ENCODE measurements around the gene ARSB. TPM values are rescaled to one million over a fixed set of nuclear protein-coding genes. Genes with fewer than 3 reads are reported as not detected.

ARSB gene
- total RNA-seq, 1 donor from 2014 or later = 28.0 TPM

DNA sequence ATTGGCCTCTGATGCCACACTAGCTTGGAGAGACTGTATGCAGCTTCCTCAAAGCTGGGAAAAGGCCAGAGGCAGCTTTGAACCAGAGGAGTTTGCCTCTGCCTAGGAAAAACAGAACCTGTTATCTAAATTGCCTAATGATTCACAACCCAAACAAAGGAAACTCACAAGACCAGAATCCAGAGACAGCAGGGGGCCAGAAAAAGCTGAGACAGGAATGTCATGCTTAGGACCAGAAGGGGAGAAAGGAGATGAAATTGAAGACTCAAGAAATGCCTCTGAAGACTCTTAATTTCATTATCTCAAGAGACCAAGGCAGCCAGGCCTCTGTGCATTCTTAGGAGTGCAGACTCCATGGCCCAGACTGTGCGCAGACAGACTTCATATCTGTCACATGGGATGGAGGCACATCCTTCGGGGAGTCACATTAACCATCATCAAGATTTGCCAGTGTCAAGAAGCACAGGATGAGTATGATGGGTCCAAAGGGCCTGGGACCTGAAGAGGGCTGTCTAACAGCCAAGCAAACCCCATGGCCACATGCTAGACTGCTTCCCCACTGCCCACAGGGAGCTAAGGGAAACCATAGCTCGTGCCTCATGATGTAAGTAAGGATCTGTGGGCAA is 57.3 kb downstream of the ARSB start:
- Mint-ChIP-seq H3K4me1 (peaks cover 27% of the 10 kb centered on the region), H3K27ac (ENCODE audit: unreplicated experiment) (no peak overlapping the region), H3K9me3 (peaks cover 4% of the 10 kb centered on the region), H3K36me3 (ENCODE audit: low read depth) (peaks cover 3% of the 10 kb centered on the region), H3K4me3 (no peak overlapping the region), H3K27me3 (ENCODE audit: low read depth) (no peaks in the 10 kb centered on the region)
- TF ChIP-seq, protein P1, sequence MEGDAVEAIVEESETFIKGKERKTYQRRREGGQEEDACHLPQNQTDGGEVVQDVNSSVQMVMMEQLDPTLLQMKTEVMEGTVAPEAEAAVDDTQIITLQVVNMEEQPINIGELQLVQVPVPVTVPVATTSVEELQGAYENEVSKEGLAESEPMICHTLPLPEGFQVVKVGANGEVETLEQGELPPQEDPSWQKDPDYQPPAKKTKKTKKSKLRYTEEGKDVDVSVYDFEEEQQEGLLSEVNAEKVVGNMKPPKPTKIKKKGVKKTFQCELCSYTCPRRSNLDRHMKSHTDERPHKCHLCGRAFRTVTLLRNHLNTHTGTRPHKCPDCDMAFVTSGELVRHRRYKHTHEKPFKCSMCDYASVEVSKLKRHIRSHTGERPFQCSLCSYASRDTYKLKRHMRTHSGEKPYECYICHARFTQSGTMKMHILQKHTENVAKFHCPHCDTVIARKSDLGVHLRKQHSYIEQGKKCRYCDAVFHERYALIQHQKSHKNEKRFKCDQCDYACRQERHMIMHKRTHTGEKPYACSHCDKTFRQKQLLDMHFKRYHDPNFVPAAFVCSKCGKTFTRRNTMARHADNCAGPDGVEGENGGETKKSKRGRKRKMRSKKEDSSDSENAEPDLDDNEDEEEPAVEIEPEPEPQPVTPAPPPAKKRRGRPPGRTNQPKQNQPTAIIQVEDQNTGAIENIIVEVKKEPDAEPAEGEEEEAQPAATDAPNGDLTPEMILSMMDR (conservative IDR thresholded peaks at IDR 0.05) = no peak
- no peak for DNase-seq (ENCODE audit: low read depth, low spot score)

DNA sequence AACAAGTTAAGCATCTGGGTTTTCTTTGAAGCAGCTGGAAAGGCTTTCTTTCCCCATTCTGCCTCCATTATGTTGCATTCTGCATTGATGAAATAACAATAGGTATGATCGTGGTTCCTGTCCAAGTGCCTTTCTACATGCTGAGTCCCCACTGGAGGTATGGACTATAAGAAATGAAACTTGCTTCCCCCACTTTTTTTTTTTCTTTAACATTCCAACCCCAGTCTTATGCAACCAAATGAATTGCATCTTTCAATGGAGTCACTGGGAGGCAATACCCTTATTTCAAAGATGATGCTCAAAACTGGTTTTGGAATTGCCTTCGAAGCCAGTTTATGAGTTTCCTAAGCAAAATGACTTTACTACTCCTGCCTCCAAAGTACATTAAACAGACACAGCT is 58.9 kb downstream of the ARSB start:
- peaks cover 4% of the 10 kb centered on the region for H3K9me3 Mint-ChIP-seq
- no peak overlapping the region for H3K27ac Mint-ChIP-seq (ENCODE audit: unreplicated experiment)
- H3K27me3 Mint-ChIP-seq (ENCODE audit: low read depth) = no peaks in the 10 kb centered on the region
- TF ChIP-seq, protein P1 (conservative IDR thresholded peaks at IDR 0.05) = no peak
- H3K4me3 Mint-ChIP-seq = no peak overlapping the region
- H3K4me1 Mint-ChIP-seq = peaks cover 27% of the 10 kb centered on the region
- peaks cover 3% of the 10 kb centered on the region for H3K36me3 Mint-ChIP-seq (ENCODE audit: low read depth)
- no peak for DNase-seq (ENCODE audit: low read depth, low spot score)

- DNase-seq (ENCODE audit: low read depth, low spot score) = no peak
- Mint-ChIP-seq H3K27ac (ENCODE audit: unreplicated experiment) (no peak overlapping the region), H3K36me3 (ENCODE audit: low read depth) (peaks cover 3% of the 10 kb centered on the region), H3K4me1 (peaks cover 24% of the 10 kb centered on the region), H3K27me3 (ENCODE audit: low read depth) (no peaks in the 10 kb centered on the region), H3K9me3 (peaks cover 4% of the 10 kb centered on the region), H3K4me3 (no peak overlapping the region)
- TF ChIP-seq, protein P1 (conservative IDR thresholded peaks at IDR 0.05) = no peak
Measured at GRCh38 chr5:78925129-78925876, 59.8 kb downstream of the ARSB start.

DNA sequence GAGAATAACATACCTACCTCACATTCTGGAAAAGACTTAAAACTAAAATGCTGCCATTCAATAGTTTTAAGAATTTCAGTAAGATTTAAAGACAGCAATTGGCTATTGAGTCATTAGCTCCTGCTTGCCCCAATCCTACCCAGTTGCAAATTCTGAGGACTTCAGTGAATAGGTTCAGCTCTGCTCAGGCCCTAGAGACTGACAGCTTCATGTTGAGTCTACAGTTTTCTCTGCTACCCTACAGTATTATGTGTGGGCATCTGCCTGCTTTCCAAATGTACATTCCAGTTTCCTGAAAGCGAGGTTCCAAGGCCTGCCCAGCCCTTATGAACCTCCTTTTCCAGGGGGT is 61.5 kb downstream of the ARSB start:
- peaks cover 12% of the 10 kb centered on the region for H3K4me1 Mint-ChIP-seq
- TF ChIP-seq, protein P1 (conservative IDR thresholded peaks at IDR 0.05) = no peak
- H3K4me3 Mint-ChIP-seq = no peak overlapping the region
- no peak for DNase-seq (ENCODE audit: low read depth, low spot score)
- H3K9me3 Mint-ChIP-seq = no peaks in the 10 kb centered on the region
- H3K27me3 Mint-ChIP-seq (ENCODE audit: low read depth) = no peaks in the 10 kb centered on the region
- no peak overlapping the region for H3K27ac Mint-ChIP-seq (ENCODE audit: unreplicated experiment)
- no peaks in the 10 kb centered on the region for H3K36me3 Mint-ChIP-seq (ENCODE audit: low read depth)

GRCh38 chr5:78922879-78923621 is 62.1 kb downstream of the ARSB start:
- Mint-ChIP-seq H3K27ac (ENCODE audit: unreplicated experiment) (no peak overlapping the region), H3K4me1 (peaks cover 12% of the 10 kb centered on the region), H3K4me3 (no peak overlapping the region), H3K36me3 (ENCODE audit: low read depth) (no peaks in the 10 kb centered on the region), H3K27me3 (ENCODE audit: low read depth) (no peaks in the 10 kb centered on the region), H3K9me3 (no peaks in the 10 kb centered on the region)
- no peak for DNase-seq (ENCODE audit: low read depth, low spot score)
- TF ChIP-seq, protein P1 (conservative IDR thresholded peaks at IDR 0.05) = no peak

Data from neural crest cell (in vitro differentiated cells).